Activated CD8-positive, alpha-beta memory T cell treated with anti-CD3 and anti-CD28 coated beads, Interleukin-2, amount 50 U/mL, for 48 hours (primary cell): ENCODE measurements around the gene FAM210B.
"Not testable (repeated sequence)": the region's sequence is repeated elsewhere in the genome, so short reads cannot be mapped to it uniquely, and the experiment has no call there.

Experiments used
- DNase-seq: peaks from one replicate; pipeline ENCODE4 v3.0.0-alpha.2; 2020

The FAM210B gene, protein sequence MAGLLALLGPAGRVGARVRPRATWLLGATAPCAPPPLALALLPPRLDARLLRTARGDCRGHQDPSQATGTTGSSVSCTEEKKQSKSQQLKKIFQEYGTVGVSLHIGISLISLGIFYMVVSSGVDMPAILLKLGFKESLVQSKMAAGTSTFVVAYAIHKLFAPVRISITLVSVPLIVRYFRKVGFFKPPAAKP

DNA sequence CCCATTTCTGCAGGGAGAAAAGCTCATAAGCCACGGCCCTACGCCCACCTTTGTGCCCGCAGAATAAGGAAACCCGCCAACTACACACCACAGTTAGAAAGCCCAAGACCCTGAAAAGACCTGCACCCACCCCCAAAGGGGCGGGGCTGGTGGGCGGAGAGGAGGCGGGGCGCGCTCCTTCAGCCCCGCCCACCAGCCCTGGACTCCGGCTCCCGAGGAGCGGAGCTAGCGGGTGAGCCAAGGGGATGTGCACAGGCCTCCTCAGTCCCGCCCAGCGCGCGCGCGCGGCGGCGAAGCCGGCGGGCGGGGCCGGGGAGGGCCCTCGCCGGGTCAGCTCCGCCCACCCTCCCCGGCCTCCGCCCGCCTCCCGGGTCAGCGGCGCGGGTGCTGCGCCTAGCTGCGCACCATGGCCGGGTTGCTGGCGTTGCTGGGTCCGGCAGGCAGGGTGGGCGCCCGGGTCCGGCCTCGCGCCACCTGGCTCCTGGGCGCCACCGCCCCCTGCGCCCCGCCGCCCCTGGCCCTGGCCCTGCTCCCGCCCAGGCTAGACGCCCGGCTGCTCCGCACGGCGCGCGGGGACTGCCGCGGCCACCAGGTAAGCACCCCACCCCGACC, at the start of gene FAM210B:
FAM210B (plus strand) TSS at position 375 of the 612 bp plus-strand sequence; CDS start at position 407, 32 bp downstream.
- DNase-seq: peak; percentile 89

DNA sequence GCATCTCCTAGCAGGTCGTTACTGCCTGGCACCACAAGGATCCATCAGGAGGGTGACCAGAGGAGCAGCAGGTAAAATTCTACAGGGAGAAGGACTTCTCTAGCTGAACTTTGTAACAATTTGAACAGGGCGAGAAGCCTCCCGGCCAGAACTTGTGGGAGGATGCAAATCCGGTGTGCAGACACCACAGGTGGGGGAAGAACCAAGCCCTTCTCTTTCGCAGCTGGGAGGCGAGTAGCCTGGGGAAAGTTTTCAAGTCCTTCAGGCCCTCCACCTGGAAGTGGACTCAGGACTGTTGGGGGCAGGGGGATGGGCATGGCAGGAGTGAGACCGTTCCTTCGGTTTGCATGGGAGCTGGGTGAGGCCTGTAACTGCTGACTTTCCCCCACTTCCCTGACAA, 42.7 kb upstream of the FAM210B start:
- DNase-seq: no peak

DNA sequence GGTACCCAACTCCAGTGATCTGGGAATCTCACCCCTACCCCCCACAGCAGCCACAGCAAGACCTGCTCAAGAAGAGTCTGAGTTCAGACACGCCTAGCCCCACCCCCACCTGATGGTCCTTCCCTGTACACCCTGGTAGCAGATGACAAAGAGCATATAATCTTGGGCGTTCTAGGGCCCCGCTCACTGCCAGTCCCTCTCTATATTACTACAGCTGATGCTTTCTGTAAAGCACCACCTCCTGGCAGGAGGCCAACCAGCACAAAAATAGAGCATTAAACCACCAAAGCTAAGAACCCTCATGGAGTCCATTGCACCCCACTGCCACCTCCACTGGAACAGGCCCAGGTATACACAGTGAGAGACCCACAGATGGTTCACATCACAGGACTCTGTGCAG, 42.3 kb upstream of the FAM210B start:
- DNase-seq: no peak

DNA sequence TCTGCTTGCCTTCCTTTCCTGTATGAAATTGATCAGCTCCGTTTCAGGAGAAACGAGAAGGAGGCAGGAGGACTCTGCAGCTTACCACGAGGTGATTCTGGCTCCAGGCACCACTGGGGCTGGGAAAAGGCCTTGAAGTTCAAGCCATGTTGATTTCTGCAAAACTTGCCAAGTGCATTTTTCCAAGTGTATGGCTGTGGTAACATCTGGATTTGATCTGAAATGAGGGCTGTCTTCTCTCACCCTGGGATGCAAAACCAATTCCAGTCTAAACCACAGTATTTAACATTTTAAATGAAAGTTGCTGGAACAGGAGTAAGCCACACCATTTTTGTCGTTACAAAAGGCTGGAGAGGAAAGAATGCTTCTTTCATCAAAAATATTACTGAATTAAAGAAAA, 36.1 kb upstream of the FAM210B start:
- no peak for DNase-seq

DNA sequence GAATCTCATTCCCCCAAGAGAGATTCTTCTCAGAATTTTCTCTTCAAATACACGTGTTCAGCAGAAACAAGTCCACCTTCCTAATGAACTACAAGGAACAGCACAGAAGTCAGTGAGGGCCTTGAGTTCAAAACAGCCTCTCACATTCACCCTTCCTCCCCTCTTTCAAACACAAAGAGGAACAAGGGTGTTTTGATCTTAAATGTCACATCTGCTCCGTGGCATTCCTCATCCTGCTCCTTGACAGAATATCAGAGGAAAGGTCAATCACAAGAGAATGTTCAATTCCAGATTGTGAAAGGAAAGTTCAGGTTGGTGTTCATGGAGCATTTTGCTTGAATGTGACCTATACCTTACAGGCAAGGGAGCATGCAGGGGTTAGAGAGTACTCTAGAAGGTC, 35.6 kb upstream of the FAM210B start:
- DNase-seq: no peak

DNA sequence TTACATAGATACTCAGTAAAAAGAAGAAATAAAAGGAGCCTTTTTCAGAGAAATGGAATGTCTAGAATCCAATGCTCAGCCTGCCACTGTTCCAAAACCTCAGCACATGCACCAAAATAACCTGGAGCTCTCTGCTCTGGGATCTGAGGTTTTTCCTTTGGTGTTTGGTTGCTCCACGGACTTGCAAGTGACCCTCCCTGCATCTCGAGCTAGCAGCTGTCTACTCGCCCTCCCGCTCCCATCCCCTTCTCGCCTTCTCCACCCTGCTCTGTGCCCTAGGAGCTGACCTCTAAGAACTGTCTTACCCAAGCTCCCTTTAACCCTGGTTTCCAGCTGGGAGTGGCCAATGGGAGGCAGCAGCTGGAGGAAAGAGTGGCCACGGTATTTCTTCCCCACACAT, 35.1 kb upstream of the FAM210B start:
- no peak for DNase-seq

DNA sequence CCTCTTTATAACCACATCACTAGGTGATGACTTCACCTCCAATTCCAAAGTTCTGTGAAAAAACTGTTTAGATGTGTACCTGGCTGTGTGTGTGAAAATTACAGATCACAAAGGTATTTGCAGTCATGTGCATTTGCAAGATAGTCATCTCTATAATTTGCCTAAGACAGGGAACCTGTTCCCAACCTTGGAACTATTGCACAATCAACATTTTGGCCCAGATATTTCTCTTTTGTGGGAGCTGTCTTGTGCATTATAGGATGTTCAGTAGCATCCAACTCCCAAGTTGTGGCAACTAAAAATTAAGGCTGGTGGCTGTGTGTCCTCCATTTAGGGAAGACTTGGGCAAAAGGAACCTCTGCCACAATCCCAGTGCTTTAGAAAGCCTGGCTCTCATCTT, 34.0 kb upstream of the FAM210B start:
- DNase-seq: no peak

DNA sequence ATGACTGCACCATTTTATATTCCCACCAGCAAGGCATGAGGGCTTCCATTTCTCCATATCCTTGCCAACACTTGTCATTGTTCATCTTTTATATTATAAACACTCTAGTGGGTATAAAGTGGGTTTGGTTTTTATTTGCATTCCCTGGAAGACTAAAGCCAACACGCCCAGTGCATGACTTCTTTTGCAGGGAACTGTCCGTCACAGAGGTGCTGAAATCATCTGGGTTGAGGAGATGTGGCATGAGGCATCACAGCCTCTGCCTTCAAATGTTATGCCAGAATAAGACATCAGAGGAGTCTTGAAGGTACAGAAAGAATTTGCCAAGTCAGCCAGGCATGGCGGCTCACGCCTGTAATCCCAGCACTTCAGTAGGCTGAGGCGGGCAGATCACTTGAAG, 29.9 kb upstream of the FAM210B start:
- no peak for DNase-seq

DNA sequence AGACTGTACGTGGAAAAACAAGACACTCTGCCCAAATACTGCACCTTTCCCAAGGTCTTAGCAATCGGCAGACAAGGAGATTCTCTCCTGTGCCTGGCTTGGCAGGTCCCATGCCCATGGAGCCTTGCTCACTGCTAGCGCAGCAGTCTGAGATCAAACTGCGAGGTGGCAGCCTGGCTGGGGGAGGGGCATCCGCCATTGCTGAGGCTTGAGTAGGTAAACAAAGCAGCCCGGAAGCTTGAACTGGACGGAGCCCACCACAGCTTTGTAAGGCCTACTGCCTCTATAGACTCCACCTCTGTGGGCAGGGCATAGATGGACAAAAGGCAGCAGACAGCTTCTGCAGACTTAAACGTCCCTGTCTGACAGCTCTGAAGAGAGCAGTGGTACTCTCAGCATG, 22.1 kb upstream of the FAM210B start:
- not testable (repeated sequence) for DNase-seq

DNA sequence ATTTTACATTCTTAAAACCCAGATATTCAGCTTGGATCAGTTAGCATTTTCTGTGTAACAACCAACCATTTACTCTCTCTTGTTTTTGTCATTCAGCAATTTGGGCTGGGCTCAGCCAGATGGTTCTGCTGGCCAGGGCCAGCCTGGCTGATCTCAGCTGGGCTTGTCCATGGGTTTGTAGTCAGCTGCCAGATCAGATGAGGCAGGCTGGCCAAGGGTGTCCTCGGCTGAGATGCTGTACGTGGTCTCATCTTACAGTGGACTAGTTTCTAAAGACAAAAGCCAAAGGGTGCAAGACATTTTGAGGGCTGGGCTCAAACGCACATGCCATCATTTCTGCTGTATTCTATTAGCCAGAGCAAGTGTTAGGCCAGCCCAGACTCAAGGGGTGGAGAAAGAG, 16.0 kb upstream of the FAM210B start:
- DNase-seq: no peak

DNA sequence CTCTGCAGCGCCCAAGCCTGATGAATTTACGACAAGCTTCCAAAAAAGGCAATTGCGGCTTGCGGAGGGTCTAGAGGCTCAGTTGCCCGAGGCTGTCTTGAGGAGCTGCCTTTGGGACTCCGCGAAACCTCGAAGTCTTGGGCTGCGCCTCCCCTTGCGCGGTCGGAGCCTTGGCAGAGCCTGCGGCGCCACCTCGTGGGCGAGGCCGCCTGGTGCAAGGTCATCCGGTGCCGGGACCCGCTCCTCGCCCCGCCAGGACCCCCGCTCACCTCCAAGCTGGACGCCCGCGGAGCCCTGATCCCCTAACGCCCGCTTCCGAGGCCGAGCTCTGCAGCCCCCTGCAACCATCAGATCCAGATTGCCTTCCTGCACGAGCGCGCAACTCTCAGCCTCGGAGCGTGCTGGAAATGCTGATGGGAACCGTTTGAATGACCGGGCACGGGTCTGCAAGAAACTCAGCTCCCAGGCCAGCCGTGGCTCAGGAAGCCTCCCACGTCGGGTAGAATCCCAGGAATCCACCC, 14.9 kb upstream of the FAM210B start:
- peak; percentile 83 for DNase-seq

DNA sequence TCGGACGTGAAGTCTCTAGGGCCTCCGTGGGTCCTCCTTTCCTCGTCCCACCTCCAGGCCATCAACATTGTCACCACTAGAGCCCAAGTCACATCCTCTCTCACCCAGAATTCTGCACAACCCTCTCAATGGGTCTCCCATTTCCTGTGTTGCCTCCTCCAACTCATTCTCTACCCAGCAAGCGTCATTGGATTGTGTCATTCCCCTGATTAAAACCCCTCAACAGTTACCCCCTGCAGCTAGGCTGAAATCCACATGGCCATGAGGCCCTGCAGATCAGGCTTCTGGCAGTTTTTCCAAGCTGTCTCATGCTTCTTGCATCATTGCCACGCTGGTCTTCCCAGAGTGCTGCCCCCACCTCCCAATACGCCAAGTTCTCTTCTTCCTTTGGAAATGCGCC, 12.9 kb upstream of the FAM210B start:
- DNase-seq: no peak

DNA sequence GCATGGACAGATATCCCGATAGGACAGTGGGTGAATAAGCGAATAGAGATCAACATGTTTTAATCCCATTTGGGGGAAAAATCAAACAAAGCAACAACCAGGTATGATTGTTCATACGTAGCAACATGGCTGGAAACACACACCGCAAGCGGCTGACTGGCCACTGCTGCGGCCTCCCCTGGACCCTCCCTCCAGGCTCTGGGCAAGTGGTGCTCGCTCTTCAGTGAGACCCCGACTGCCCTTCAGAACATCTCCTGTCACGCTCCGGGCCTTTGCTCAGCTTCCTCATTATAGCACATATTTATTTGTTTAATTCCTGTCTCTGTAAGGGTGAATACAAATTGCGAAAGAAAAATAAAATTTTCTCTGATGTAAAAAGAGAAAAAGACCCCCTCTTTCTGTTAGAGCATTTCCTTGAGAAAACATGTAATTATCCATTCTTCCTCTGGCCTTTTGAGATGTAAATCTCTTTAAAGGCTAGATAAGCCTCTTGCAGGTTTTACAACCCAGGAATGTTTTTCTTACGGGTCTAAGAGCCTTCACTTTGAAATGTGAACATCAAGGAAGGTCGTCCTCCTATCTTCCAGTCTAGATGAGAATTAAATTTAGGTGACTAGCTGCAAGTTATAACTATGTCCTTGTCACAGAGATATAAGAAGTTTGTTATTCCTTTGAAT, 11.0 kb upstream of the FAM210B start:
- no peak for DNase-seq

DNA sequence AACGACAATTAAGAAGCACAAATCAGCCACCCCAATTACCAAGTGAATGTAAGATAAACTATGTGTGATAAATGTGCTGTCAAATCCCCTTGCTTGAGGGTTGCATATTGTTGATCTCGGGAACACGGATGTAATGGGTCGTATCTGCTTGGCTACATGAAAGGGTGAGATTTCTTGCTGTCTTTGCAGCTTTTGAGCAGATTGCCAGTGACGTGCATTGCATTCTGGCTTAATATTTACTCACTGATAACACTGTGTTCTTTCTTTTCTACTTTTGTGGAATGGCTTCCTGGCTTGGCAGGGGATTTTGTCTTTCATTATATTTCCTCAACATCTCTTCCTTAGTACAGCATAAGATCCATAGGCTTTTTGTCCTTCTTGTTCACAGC, 10.5 kb upstream of the FAM210B start:
- no peak for DNase-seq

DNA sequence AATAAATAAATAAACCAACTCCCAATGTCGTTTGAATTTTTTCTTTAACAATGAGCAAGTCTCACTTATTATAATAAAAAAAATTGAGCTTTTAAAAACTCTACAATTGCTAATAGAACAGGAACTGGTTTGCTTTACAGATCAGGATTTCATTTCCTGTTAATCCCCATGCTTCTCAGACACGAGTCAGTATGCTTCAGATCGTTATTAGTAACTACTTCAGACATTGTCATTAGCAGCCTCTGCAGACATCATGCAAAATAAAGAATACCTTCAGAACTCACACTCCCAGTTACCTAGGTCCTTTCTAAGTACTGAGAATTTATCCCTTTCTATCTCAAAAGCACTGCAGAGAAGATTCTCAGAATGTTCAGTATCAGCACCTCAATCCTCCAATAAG, 10.0 kb upstream of the FAM210B start:
- no peak for DNase-seq

DNA sequence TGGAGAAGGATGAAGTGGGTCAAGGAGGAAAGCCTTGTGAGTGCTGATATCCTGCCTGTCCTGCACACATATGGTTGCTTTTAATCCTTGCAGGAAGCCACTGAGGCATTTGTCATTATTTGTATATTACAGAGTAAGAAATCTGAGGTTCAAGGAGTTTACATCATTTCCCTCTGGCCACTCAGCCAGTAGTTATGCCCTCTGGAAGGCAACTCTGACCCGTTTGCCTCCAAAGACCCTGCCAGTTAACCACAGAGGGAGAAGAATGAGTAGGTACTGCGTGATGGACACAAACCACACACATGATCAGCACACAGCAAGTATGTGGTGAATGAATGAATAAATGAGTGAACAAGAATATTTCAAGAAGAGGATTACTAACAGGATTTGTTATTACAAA, 7.9 kb upstream of the FAM210B start:
- DNase-seq: no peak

DNA sequence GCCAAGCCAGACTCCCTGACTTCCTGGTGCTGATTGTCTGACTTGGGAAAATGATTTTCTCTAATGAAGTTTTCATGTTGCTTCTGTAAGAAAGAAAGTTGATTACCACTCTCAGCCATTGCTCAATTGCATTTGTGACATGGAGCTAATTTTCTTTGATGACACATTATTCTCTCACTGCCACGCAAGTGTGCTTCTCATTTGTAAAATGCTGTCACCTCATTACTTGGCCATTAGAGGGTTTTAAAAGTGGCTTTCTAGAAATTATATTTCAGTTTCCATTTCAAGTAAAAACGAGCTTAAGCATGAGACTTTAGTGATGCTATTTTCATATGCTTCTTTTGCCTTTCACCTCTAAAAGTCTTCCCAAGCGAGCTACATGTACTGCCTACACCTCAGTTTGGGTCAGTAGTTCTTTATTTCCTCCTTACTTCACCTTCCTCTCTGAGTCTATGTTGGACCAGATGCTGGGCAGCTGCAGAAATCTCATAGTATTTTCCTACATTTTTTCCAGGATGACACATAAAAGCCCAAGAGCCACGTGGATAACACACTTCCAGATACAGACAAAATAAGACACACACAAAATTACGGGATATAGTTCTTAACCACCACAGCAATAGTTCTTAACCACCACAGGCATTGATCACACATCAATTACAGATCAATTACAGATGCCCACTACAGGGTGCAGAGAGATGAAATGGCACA, 6.3 kb upstream of the FAM210B start:
- DNase-seq: no peak

DNA sequence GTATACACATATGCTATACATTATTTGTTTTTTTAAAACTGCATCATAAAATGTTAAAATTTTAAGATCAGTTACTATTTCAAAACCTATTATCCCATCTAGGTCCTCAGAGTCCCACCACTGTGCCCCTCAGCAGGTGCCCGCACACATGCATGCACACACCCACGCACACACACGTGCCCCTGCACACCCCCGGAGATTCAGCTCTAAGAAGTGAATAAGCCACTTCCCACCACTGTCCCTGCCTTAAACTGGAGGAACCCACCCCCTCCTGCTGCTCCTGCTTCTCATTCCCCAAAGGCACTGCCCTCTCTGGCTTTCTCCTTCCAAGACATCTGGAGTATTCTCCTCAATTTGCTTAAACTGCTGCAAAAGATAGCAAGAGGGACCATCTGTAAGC, 5.4 kb upstream of the FAM210B start:
- no peak for DNase-seq

DNA sequence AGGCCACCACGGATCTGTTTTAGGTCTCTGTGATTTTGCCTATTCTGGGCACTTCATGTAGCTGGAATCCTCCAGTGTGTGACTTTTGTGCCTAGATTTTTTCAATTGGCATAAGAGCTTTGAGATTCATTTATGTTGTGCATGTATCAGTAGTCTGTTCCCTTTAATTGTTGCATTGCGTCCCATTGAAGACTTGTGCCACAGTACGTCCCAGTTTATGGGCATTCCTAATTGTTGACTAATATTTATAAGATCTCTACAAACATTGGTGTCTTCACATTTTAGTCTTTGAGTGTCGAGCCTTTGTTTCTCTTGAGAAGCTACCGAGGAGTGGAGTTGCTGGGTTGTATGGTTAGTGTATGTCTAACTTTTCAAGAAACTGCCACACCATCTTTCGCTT, 704 bp upstream of the FAM210B start:
- no peak for DNase-seq

DNA sequence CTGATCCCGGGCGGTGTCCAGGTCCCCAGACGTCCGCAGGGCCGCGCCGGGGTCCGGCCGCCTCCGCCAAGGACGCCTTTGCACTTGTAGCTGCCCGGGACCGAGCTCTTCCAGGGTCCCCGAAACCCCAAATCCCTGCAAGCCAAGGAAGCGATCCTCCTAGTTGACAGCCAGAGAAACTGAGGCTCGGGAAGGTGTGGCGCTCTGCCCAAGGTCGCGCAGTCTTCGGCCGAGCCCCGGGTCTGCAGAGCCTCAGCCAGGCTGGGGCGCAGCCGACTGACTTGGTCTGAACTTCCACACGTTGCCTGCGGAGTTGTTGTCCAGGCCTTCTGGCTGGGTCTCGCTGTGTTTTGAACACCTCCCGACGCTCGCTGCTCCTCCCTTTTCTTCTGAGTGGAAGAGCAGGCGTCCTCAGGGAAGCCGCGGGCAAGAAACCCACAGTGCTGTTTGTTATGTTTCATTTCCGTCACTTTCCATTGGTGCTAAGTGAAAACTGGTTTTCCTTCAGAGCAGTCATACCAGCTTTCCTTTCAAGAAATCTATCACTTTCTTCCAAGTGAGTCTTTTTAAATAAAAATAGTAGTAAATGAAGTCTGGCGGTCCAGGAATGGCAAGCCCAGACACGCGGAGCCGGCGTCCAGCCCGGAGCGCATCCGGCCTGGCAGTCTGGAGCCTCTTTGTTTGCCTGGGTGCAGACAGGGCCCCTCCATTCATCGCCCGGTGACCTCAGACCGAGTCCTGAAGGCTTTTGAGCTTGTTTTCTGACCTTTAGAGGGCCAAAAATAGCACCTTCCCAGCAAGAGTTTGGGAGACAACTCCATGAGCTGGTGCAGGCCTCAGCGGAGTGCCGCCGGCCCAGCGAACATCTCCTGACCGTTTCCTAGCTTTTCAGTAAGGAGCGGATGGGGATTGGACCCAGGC, 698 bp downstream of the FAM210B start:
- peak; percentile 61 for DNase-seq

DNA sequence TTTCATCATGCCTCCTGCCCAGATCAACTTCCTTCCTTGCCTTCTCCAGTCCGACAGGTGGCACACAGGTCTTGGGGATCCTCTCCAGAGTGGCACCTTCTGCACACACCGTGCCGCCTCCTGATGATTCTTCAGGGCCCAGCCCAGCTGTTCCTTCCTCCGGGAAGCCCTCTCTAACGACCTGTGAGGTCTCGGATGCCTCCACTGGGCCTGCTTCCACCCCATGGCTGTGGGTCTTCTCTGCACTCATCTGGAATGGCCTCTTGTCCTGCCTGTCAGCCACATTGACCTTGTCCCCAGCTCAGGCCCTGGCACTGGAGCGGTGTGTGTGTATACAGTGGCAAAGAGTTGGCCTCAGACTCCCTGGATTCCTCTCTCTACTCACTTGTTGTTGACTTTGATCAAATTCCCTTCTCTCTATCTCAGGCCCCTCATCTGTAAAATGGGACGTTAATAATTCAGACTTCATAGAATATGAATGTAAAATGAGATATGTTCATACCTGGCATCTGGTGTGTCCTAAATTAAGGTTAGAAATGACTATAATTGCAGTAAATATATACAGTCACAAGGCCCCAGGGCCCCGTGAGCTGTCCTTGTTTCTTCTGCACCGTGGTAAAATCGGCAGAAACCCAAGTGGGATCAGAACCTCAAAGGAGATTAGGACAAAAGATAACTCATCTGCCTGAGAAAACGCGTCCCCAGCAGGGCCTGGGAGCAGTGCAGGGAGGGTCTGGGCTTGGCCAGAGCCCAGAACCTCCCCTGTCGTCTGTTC, 1.5 kb downstream of the FAM210B start:
- no peak for DNase-seq

DNA sequence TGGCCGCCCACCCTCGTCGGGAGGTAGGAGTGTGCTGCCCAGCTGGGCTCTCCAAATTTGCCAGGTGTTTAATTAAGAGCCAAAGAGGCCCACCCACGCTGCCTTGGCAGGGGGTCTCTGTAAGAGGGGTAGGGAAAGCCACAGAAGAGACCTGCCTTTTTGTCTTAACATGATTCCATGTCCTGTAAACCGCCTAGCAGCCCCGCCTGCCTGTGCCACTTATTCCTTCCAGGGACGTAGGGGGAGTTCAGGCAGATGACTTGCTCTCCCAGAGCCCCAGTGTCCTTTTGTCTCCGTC, 2.1 kb downstream of the FAM210B start:
- DNase-seq: no peak
